Measurements from ENCODE around the gene VAT1L.

Gene VAT1L

DNA sequence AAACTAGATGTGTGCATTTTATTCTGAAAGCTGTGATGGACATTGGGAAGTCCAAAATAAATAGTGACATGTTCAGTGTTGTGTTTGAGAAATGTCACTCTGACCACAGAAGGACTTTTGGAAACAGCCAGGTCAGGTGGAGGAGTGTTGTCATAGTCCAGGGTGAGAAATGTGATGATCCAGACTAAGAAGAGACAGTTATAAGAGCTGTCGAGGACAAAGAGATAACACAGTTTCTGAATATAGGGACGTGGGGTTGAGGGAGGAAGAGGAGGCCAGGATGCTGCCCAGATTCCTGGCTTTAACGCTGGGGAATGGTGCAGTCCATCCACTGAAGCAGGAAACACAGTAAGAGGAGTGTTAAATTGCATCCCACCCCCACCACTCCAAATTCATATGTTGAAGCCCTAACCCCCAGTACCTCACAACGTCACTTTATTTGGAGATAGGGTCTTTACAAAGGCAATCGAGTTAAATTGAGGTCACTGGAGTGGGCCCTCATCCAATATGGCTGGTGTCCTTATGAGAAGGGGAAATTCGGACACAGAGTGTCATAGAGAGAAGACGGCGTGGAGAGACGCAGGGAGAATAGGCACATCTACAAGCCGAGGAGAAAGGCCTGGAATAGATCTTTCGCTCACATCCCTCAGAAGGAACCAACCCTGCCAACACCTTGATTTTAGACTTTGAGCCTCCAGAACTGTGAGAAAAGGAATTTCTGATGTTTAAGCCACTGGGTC lies 71.3 kb downstream of the VAT1L start:
- in situ Hi-C loops (cut with MboI; ENCODE audit: low pct_unique_long_range_greater_than_20kb, low sequenced_read_pairs), result no loop called here
- no peak for DNase-seq

DNA sequence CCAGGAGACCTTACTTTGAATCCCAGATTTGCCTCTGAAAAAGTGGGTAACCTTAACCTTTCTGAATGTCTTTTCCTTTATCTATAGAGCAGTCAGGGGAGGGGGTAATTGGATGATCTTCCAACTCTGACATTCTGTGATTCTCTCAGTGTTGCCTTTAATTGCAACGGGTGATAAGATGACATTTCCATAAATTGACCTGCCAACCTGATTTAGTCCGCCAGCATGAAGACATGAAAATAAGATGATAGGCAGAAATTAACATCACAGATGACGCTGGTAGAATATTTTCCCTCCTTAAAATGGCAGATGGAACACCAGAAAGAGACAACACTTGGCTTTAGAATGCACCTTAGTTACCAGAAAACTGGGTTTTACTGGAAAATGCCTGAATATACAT lies 72.6 kb downstream of the VAT1L start:
- in situ Hi-C loops (cut with MboI; ENCODE audit: low pct_unique_long_range_greater_than_20kb, low sequenced_read_pairs), result no loop called here
- DNase-seq, result no peak

DNA sequence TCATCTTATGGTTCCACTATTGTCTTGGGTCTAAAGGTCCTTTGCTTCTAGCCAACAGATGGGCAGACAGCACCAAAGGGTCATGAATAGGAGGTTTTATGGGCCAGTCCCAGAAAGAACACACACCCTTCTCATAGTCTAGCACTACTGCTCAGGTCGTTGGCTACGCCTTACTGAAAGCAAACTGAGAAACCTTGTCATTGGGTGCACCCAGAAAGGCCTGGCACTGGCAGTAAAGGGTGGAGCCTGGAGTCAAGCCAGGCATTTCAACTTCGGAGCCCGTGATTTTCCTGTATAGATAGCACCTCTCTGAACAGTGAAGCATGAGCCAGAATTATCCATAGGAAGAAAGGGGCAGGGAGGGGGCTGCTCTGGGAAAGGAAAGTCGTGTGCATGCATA lies 74.9 kb downstream of the VAT1L start:
- DNase-seq, result no peak
- in situ Hi-C loops (cut with MboI; ENCODE audit: low pct_unique_long_range_greater_than_20kb, low sequenced_read_pairs), result no loop called here

DNA sequence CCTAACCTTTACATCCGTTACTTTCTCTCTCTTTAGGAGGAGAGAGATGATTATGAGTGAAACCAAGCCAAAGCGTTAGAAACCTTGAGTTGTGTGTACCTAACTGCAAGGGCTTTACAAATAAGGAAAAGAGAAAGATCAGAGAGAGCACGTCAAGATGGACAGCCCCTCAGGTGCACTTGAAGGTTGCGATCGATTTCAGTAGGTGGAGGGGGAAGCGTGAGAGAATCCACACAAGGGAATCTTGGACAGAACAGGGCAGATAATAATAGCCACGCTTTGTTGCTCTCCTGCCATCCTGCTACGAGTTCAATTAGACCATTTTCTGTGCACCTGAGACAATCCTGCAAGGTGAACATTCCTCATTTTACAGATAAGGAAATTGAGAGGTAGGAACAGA lies 78.4 kb downstream of the VAT1L start:
- in situ Hi-C loops (cut with MboI; ENCODE audit: low pct_unique_long_range_greater_than_20kb, low sequenced_read_pairs), result no loop called here
- DNase-seq, result no peak

DNA sequence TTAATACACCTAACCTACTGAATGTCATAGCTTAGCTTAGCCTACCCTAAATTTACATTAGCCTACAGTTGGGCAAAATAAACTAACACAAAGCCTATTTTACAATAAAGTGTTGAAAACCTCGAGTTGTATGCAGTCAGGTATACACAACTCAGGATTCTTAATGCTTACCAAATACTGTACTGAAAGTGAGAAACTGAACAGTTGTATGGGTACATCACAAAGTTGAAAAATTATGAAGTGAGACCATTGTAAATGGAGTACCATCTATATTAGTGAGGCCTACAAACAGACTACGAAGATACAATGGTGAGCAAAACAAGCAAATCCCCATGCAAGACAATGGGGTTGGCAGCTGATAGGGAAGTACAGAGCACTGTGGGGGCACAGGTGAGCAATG lies 79.7 kb downstream of the VAT1L start:
- in situ Hi-C loops (cut with MboI; ENCODE audit: low pct_unique_long_range_greater_than_20kb, low sequenced_read_pairs), result no loop called here
- DNase-seq, result no peak

DNA sequence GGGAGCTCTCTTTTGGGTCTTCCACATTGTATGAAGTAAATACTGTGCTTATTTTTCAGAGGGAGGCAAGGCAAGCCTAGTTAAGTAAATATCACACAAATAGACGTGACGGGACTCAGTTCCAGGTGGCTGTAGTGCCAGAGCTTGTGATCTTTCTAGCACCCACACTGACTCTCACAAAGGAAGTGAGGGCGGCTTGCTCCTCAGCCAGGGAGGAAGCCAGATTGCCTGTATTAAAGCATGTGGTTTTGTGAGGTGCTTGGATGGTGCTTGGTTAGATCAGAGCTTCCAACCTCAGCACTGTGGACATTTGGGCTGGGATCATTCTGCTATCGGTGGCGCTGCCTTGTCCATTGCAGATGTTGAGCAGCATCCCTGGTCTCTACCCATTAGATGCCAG lies 80.1 kb downstream of the VAT1L start:
- in situ Hi-C loops (cut with MboI; ENCODE audit: low pct_unique_long_range_greater_than_20kb, low sequenced_read_pairs), result no loop called here
- no peak for DNase-seq

DNA sequence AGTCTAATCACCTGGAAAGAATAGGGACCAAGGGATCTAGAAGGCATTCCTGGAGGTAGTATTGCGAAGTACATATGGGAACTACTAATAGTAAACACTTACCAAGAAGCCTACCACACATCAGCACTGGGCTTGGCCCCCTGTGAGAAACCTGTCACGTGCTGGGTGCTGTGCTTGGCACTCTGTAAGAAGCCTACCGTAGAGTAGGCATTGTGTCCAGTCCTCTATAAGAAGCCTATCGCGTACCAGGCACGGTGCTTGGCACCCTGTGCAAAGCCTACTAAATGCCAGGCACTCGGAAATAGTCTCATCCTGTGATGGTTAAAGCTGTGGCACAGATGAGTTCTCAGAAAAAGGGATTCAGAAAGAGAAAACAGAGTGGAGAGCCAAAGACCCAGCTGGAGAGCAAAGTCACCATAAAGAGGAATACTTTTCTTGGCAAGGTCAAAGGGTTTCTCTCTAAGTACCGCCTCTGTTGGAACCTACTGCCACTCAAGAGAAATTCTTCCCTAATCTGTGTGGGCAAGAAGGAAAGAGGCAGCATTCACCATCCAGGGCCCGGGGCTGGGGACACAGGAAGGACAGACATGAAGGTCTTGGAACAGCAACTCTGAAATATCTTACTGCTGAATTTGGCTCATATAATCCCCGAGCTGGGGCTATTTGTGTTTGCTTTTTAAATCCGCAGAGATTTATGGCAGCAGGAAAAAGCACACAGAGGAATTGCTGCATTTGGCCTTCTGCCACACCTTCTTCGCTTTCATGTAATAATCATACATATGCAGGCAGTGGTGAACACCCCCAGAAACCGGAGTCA lies 81.8 kb downstream of the VAT1L start:
- in situ Hi-C loops (cut with MboI; ENCODE audit: low pct_unique_long_range_greater_than_20kb, low sequenced_read_pairs), result no loop called here
- no peak for DNase-seq

DNA sequence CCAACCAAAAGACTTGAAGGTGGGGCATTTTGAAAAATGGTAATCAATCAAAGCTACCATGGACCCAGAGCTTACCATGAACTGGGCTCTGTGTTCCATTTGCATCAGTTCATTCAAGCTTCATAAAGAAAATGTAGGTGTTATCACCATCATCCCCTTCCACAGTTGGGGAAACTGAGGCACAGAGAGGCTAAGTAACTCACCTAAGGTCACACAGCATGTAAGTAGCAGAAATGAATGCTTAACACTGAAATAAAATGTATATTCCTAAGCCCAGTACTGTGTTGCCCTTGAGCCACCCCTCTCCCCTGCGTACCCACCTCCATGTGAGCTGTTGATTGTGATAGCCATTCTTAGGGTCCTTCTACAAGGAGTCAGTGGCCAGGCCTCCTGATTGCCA lies 83.6 kb downstream of the VAT1L start:
- no peak for DNase-seq
- in situ Hi-C loops (cut with MboI; ENCODE audit: low pct_unique_long_range_greater_than_20kb, low sequenced_read_pairs), result no loop called here

DNA sequence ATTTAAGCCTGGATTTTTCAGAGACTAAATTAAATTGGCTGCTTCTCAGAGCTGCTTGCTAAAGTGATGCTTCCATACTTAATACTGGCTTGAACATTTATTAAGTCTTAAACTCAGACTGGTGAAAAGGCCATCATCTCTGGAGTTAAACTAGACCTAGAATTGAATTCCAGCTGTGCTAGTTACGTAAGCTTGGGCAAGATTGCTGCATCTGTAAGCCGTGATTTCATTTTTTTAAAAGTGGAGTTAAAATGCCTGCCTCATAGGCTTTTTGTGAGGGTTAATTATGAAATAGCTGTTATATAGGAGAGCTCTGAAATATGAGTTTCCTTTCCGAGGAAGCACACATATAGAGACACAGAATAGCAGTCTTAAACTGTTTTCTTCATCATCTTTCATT lies 84.7 kb downstream of the VAT1L start:
- no peak for DNase-seq
- in situ Hi-C loops (cut with MboI; ENCODE audit: low pct_unique_long_range_greater_than_20kb, low sequenced_read_pairs), result no loop called here

DNA sequence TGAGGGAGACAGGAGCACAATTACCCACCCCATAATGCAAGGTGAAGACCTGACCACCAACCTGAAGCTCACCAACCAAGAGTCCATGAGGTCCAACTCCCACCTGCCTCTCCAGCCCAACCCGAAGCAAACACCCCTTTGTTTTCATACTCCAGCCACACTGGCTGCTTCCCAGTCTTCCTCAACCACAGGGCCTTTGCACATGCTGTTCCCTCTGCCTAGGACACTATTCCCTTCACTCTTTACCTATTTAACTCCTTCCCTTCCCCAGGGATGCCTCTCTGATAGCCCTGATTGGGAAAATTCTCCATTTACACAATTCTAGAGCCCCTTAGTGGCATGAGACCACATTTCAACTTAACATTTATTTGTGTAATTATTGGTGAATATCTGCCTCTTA lies 86.0 kb downstream of the VAT1L start:
- DNase-seq, result no peak
- in situ Hi-C loops (cut with MboI; ENCODE audit: low pct_unique_long_range_greater_than_20kb, low sequenced_read_pairs), result no loop called here

DNA sequence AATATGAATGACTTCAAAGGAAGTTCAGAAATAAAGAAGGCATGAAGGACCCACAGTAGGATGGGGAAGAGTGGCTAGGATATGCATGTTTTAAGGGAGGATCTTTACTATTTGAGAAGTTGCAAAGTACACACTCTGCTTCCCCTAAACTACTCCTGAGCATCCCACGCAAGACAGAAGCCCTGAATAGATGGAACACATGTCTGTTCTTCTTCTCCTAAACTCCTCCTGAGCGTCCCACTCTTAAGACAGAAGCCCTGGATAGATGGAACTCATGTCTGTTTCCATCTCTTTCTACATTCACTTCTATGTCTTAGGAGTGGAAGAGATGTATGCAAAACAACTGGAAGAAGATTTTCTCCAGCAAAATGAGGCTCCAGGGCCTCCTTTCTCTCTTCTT lies 88.4 kb downstream of the VAT1L start:
- in situ Hi-C loops (cut with MboI; ENCODE audit: low pct_unique_long_range_greater_than_20kb, low sequenced_read_pairs), result no loop called here
- DNase-seq, result no peak

DNA sequence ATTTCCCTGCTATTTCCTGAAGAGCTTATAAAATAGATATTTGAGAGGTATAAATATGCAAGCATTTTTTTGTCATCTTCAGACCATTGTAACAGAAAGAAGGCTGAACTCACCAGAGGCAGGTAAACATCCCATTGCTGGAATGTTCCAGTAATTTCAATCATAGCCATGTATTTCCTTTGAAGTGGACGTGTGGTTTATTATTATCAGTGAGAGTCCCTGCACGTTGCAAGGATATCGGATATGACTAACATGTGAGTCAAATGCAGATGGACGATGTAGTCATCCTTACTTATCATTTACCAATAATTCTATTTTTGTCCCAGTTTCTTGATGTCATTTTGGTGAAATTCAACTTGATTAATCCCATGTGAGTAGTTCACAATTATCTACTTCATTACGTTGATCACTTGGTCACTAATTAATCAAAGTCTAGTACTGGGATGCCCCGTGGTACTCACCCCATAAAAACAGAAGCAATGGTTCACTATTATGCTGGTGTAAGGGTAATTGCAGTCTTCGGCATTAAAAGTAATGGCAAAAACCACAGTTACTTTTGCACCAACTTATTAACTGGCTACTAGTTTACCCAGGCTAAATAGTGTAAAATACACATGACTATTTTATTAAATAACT lies 89.5 kb downstream of the VAT1L start:
- in situ Hi-C loops (cut with MboI; ENCODE audit: low pct_unique_long_range_greater_than_20kb, low sequenced_read_pairs), result no loop called here

DNA sequence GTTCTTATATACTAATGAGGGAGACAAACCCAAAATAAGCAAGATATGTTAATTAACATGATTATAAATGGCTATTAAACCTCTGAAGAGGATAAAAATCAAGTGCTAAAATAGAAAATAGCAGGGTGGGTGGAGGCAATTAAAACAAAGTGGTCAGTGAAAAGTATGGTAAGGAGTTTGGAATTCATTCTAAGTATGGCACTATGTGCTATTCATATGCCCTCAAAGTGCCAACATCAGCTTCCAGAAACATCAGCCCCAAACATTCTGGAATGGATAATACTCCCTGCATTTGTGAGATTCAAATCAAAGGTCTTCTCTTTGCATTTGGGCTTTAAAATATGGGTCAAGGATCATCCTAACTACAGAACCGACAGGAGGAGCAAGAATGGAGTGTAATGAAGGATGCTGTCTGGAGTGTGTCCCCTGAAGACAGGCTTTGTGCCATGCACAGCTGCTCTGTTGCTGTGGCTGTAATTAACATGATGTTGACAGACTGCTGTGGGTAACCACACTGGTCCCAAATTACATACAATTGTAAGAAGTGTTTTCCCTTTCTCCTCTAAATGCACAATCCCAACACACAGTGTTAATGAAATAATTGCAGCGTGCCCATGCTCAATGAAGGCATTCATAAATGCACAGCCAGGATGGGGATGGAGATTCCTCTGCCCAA lies 93.1 kb downstream of the VAT1L start:
- in situ Hi-C loops (cut with MboI; ENCODE audit: low pct_unique_long_range_greater_than_20kb, low sequenced_read_pairs), result no loop called here
- DNase-seq, result no peak

More for the DNA sequence above, 89.5 kb downstream of the VAT1L start:
- DNase-seq, result no peak

DNA sequence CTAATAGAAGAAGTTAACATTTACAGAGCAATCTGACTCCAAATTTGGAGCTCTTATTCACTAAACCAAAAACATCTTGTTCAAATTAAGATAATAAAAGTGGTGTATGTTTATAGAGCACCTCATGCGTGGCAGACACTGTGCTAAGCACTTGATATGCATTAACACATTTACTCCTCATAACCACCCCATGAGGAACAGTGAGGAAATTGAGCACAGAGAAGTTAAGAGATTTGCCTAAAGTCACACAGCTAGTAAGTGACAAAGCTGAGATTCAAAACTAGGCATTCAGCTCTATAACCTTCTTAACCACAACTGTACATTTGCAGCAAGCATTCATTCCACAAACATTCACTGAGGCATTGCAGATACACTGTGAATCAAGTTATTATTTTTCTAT lies 94.0 kb downstream of the VAT1L start:
- DNase-seq, result no peak
- in situ Hi-C loops (cut with MboI; ENCODE audit: low pct_unique_long_range_greater_than_20kb, low sequenced_read_pairs), result no loop called here

DNA sequence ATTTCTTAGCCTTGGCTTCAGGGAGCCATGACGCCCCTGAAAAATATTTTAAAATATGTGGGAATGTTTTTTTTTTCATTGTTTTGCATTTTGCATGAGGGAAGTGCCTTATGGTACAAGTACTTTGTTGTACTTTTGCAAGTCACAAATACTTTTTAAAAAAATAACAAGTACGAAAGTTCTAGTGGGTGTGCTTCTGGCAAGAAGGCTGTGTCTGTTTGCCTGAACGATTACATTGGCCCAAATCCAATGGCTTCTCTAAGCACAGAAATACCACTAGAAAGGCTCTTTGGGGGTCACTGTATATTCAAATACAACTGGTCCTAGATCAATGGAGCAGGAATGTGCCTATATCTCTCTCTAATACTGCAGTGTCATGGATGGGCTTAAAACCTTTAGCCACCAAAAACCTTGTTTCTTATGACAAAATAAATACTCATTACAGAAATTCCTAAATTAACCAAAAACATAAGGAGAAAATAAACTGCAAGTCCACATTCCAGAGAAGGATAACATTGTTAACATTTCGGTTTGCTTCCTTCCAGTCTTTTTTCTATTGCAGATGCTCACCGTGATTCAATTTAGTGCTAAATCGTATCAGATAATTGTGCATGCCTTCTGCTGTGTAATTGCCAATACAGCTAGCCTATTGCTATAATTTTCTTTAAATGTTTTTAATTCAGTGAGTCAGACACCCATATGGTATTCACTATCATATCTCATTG lies 97.4 kb downstream of the VAT1L start:
- DNase-seq, result no peak
- in situ Hi-C loops (cut with MboI; ENCODE audit: low pct_unique_long_range_greater_than_20kb, low sequenced_read_pairs), result no loop called here

DNA sequence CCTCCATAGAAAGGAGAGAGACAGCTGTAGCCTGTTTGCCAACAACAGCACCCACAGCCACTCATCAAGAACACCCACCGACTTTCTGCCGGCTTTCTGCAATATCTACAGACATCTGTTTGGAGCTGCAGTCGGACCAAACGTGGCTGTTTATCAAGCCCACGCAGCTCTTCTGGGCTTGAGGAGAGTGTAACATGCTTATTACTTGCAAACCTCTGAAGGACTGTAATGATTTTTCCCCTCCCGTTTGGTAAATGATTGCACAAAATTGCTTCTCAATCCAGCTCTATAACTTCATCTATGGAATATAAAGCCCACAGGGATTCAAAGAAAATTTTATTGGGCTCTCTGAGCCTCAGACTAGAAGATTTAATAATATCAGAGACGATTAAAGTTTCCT lies 100.5 kb downstream of the VAT1L start:
- in situ Hi-C loops (cut with MboI; ENCODE audit: low pct_unique_long_range_greater_than_20kb, low sequenced_read_pairs), result no loop called here
- DNase-seq, result no peak

DNA sequence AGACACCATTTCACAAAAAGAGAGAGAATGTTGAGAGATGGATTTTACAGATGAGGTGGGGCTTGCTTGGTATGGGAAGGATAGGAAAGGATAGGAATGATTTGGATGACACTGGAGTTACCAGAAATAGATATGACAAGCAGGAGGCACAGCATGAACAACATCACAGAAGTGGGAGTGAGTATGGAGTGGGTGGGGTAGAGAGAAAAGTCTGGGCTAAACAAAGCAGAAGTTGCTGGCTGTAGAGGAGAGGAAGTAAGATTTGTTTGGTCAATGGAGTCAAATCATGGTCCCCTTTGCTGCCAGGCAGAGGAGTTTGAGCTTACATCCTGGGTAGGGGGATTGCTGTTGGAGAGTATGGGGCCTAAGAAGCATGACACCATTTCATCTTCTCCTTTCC lies 101.7 kb downstream of the VAT1L start:
- DNase-seq, result peak; percentile 21
- in situ Hi-C loops (cut with MboI; ENCODE audit: low pct_unique_long_range_greater_than_20kb, low sequenced_read_pairs), result no loop called here

DNA sequence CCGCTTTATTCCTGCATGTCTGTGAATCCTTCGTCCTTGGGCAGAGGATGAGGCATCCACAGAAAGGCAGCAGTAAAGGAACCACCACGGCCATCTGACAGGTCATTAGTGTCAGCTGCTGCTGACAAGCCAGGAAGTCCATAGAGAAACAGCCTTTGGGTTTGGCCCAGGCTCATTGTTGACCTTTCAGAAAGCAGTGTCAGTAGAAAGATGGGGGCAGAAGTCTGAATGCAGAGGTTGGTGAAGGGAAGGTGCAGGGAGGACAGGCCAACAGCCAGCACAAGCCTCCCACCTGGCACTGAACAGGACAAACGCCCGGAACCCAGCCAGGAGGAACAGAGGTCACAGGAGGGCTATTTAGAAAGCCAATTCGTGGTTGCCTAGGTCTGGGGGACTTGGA lies 105.8 kb downstream of the VAT1L start:
- no peak for DNase-seq
- in situ Hi-C loops (cut with MboI; ENCODE audit: low pct_unique_long_range_greater_than_20kb, low sequenced_read_pairs), result no loop called here

DNA sequence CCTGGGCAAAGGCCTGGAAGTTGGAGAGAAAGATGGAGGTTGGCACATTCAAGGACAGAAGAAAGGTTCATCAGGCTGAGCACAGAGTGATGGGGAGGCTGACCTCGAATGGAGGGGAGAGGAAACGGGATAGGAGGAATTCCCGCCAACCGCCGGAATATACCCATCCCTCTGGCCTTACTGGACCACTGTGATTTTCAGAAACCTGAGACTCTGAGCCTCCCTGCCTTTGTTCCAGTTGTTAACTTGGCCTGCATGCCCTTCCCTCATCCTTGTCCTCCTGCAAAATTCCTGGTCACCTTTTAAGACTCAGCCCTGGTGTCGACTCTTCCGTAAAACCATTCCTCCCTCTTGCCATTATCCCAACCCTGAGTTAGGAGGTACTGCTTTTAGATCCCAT lies 107.6 kb downstream of the VAT1L start:
- in situ Hi-C loops (cut with MboI; ENCODE audit: low pct_unique_long_range_greater_than_20kb, low sequenced_read_pairs), result no loop called here
- DNase-seq, result no peak
